ENCODE data around the gene PARP1. TPM values are rescaled to one million over a fixed set of nuclear protein-coding genes. Genes with fewer than 3 reads are reported as not detected.

Gene PARP1
- total RNA-seq, result 100 to 1,000 TPM in 4 of 9 donors, 10 to 100 TPM in 5; 56.0 to 150 (median 78.6) TPM
- polyA plus RNA-seq, result 10 to 100 TPM; 15.3 to 66.1 (median 19.6) TPM
- long read RNA-seq, donor 1, partial matches to known transcripts, result 11 of 20 reads
- long read RNA-seq, donor 1, other reads (novel, unspliced or antisense), result 0 of 20 reads
- long read RNA-seq, donor 2, partial matches to known transcripts, result 28 of 32 reads
- long read RNA-seq, donor 2, other reads (novel, unspliced or antisense), result 0 of 32 reads
- long read RNA-seq, donor 3, partial matches to known transcripts, result 13 of 18 reads
- long read RNA-seq, donor 3, other reads (novel, unspliced or antisense), result 0 of 18 reads
- long read RNA-seq, donor 4, transcript PARP1-203 (23 exons, 3,958 nt), result major isoform, 6 of 33 reads
- long read RNA-seq, donor 4, partial matches to known transcripts, result 27 of 33 reads
- long read RNA-seq, donor 4, other reads (novel, unspliced or antisense), result 0 of 33 reads
- long read RNA-seq, donor 5, transcript PARP1-203 (23 exons, 3,958 nt), result major isoform, 208 of 227 reads
- long read RNA-seq, donor 5, partial matches to known transcripts, result 14 of 227 reads
- long read RNA-seq, donor 5, other reads (novel, unspliced or antisense), result 4 of 227 reads
- long read RNA-seq, donor 6, partial matches to known transcripts, result 28 of 31 reads
- long read RNA-seq, donor 6, other reads (novel, unspliced or antisense), result 1 of 31 reads
- long read RNA-seq, donor 7, partial matches to known transcripts, result 0 of 6 reads
- long read RNA-seq, donor 7, other reads (novel, unspliced or antisense), result 0 of 6 reads
- long read RNA-seq, donor 8, transcript PARP1-203 (23 exons, 3,958 nt), result major isoform, 9 of 27 reads
- long read RNA-seq, donor 8, partial matches to known transcripts, result 13 of 27 reads
- long read RNA-seq, donor 8, other reads (novel, unspliced or antisense), result 0 of 27 reads
- long read RNA-seq, donor 9, partial matches to known transcripts, result 47 of 54 reads
- long read RNA-seq, donor 9, other reads (novel, unspliced or antisense), result 0 of 54 reads
- long read RNA-seq, donor 10, partial matches to known transcripts, result 8 of 12 reads
- long read RNA-seq, donor 10, other reads (novel, unspliced or antisense), result 0 of 12 reads

DNA sequence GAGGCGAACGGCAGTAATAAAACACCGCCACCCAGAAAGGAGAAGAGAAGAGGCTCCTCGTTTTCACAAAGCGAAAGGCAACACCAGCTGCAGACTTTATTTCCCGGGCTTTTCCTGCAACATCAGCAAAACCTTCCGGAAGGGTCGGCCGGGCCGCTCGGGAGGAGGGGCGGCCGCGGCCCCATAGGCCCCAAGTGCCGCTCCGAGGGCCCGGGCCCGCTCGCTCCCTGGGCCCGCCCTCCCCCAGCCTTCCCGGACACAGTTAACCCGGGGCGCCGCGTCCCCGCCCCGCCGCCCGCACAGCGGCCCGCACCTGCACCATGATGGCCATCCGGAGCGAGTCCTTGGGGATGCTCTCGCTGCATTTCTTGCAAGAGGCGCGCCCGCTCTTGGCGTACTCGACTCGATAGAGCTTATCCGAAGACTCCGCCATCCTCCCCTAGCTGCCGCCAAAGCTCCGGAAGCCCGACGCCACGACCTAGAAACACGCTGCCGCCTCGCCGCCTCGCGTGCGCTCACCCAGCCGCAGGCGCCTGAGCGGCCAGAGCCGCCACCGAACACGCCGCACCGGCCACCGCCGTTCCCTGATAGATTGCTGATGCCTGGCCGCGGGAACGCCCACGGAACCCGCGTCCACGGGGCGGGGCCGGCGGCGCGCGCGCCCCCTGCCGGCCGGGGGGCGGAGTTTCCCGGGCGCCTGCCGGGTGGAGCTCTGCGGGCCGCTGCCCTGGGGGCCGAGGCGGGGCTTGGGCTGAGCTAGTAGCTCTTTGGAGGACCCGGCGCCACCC is at the start of gene PARP1:
PARP1 (minus strand) TSS at position 597 of the 788 bp plus-strand sequence; CDS start at position 433, 164 bp downstream.
- Histone ChIP-seq H3K9me3 (replicated peaks in 1 of 3) (no peaks in the 10 kb centered on the region), H3K4me3 (peak within 1 kb of the TSS; percentile 47 to 82 (median 66)), H3K27ac (peak within 1 kb of the TSS in 4 of 5 donors; percentile 62 to 90 (median 82)), H3K27me3 (no peaks in the 10 kb centered on the region), H3K4me1 (replicated peaks in 1 of 2) (peaks cover 10 to 44% of the 10 kb centered on the region in 2 donors), H3K36me3 (replicated peaks in 1 of 2) (no peaks in the 10 kb centered on the region)
- TF ChIP-seq POLR2A (IDR thresholded peaks at IDR 0.05), result peak; percentile 57 to 85
- TF ChIP-seq, protein P1, sequence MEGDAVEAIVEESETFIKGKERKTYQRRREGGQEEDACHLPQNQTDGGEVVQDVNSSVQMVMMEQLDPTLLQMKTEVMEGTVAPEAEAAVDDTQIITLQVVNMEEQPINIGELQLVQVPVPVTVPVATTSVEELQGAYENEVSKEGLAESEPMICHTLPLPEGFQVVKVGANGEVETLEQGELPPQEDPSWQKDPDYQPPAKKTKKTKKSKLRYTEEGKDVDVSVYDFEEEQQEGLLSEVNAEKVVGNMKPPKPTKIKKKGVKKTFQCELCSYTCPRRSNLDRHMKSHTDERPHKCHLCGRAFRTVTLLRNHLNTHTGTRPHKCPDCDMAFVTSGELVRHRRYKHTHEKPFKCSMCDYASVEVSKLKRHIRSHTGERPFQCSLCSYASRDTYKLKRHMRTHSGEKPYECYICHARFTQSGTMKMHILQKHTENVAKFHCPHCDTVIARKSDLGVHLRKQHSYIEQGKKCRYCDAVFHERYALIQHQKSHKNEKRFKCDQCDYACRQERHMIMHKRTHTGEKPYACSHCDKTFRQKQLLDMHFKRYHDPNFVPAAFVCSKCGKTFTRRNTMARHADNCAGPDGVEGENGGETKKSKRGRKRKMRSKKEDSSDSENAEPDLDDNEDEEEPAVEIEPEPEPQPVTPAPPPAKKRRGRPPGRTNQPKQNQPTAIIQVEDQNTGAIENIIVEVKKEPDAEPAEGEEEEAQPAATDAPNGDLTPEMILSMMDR (IDR thresholded peaks at IDR 0.05), result peak in 4 of 6 experiments; percentile 8 to 90 (median 86)
- 0 to 2% (median 0%) methylated on average over 11 to 90 of the region's 90 CpGs for WGBS, 4 donors
- peak; percentile 84 to 95 (median 93) for DNase-seq
- intact Hi-C loops (cut with DNase I), result no loop called here

DNA sequence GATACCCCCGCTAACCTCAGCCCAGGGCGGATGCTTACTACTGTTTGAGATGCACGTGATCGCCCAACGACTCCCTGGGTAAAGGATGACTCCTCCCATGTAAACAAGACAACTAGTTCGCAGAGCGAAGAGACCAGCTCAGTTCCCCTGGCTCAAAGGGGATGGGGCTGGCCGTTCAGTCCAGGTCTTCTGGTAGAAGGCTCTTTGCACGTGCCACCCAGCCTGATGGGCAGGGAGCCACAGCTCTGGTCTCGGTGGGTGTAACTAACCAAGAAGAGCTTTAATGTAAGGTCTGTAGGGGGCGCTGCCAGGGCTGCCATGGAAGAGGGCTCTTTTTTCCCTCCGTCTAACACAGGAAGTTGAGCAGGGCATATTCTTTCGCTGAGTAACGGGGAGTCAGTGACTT is 49.4 kb upstream of the PARP1 start:
- Histone ChIP-seq H3K4me1 (replicated peaks in 1 of 2) (no peaks in the 10 kb centered on the region), H3K27me3 (no peaks in the 10 kb centered on the region)

DNA sequence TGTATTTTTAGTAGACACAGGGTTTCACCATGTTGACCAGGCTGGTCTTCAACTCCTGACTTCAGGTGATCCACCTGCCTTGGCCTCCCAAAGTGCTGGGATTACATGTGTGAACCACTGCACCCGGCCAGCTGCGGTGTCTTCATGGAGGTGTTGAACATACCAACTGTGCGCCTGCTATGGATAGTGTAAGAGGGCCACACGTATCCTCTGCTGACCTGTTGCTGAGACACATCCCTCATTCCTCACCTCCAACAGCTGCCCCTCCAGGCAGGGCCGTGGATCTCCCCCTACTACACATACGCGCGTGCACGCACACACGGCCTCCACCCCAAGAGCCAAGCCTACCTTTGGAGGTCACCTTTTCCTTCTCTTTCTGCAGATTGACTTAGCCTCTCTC is 48.0 kb upstream of the PARP1 start:
- intact Hi-C loops (cut with DNase I), result no loop called here
- H3K36me3 ChIP-seq (replicated peaks in 1 of 2), result no peaks in the 10 kb centered on the region
- 87 to 92% (median 91%) methylated on average over 9 to 10 of the region's 10 CpGs for WGBS, 4 donors
- no peaks in the 10 kb centered on the region for H3K9me3 ChIP-seq (replicated peaks in 1 of 3)
- no peak overlapping the region for H3K27ac ChIP-seq
- no peaks in the 10 kb centered on the region for H3K4me1 ChIP-seq (replicated peaks in 1 of 2)
- no peaks in the 10 kb centered on the region for H3K27me3 ChIP-seq
- no peak overlapping the region for H3K4me3 ChIP-seq
- TF ChIP-seq POLR2A (IDR thresholded peaks at IDR 0.05), result no peak
- TF ChIP-seq, protein P1 (IDR thresholded peaks at IDR 0.05), result no peak
- DNase-seq, result no peak

More for the DNA sequence above, 49.4 kb upstream of the PARP1 start:
- H3K9me3 ChIP-seq (replicated peaks in 1 of 3), result no peaks in the 10 kb centered on the region
- H3K27ac ChIP-seq, result no peak overlapping the region
- no peak overlapping the region for H3K4me3 ChIP-seq
- intact Hi-C loops (cut with DNase I), result no loop called here
- WGBS, 4 donors, result 51 to 63% (median 55%) methylated on average over 12 to 14 of the region's 14 CpGs
- no peak for DNase-seq
- TF ChIP-seq, protein P1 (IDR thresholded peaks at IDR 0.05), result no peak
- no peak for TF ChIP-seq POLR2A (IDR thresholded peaks at IDR 0.05)
- H3K36me3 ChIP-seq (replicated peaks in 1 of 2), result no peaks in the 10 kb centered on the region
